ENCODE data around the gene SLC22A12.
"Not testable (repeated sequence)": the region's sequence is repeated elsewhere in the genome, so short reads cannot be mapped to it uniquely, and the experiment has no call there.

Gene SLC22A12

DNA sequence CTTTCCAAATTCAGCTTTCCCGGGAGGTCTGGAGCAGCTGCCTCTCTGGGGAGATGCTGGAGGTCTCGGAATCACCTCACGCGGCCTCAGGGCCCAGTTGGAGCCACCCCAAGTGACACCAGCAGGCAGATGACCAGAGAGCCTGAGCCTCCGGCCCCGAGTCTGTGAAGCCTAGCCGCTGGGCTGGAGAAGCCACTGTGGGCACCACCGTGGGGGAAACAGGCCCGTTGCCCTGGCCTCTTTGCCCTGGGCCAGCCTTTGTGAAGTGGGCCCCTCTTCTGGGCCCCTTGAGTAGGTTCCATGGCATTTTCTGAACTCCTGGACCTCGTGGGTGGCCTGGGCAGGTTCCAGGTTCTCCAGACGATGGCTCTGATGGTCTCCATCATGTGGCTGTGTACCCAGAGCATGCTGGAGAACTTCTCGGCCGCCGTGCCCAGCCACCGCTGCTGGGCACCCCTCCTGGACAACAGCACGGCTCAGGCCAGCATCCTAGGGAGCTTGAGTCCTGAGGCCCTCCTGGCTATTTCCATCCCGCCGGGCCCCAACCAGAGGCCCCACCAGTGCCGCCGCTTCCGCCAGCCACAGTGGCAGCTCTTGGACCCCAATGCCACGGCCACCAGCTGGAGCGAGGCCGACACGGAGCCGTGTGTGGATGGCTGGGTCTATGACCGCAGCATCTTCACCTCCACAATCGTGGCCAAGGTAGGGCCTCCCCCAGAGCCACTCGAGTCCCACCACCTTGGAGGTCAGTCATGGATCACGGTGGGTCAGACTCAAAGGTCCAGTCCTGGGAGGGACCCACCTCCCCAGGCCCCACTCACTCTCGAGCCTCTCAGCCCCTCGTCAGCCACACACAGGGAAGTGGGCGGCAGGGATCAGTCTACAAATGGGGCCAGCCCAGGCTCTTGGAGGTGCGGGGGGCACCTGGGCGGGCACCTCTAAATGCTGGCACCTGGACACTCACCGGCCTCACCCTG lies 525 bp downstream of the SLC22A12 start:
- DNase-seq: no peak

DNA sequence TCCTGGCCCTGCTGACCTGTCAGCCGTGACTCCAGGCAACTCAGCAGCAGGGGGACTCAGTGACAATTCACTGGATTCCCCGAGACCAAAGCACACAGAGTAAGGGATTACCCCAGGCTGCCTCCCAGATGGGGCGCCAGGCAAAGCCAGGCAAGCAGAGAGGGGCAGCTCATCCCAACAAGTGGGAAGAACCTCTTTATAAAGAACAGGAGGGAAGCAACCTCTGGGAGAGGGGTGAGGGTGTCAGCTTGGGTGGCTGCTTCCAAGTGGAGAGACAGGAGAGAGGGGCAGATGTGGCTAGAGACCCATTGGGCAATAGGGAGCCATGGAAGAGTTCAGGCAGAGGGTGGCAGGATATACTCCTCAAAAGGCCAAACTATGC lies 1.2 kb downstream of the SLC22A12 start:
- no peak for DNase-seq

DNA sequence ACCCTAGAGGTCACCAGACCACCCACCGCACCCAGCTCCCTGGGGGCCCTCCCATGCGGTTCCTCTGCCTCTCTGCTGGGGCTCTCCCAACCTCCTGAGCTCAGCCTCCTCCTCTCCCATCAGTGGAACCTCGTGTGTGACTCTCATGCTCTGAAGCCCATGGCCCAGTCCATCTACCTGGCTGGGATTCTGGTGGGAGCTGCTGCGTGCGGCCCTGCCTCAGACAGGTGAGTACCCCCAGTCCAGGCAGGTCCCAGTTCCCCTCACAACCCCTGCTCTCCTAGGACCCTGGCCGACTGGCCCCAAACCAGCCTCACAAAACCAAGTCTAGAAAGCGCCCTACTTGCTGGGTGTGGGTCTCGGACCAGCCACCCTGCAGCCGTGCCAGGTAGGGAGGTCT lies 1.6 kb downstream of the SLC22A12 start:
- DNase-seq: no peak

DNA sequence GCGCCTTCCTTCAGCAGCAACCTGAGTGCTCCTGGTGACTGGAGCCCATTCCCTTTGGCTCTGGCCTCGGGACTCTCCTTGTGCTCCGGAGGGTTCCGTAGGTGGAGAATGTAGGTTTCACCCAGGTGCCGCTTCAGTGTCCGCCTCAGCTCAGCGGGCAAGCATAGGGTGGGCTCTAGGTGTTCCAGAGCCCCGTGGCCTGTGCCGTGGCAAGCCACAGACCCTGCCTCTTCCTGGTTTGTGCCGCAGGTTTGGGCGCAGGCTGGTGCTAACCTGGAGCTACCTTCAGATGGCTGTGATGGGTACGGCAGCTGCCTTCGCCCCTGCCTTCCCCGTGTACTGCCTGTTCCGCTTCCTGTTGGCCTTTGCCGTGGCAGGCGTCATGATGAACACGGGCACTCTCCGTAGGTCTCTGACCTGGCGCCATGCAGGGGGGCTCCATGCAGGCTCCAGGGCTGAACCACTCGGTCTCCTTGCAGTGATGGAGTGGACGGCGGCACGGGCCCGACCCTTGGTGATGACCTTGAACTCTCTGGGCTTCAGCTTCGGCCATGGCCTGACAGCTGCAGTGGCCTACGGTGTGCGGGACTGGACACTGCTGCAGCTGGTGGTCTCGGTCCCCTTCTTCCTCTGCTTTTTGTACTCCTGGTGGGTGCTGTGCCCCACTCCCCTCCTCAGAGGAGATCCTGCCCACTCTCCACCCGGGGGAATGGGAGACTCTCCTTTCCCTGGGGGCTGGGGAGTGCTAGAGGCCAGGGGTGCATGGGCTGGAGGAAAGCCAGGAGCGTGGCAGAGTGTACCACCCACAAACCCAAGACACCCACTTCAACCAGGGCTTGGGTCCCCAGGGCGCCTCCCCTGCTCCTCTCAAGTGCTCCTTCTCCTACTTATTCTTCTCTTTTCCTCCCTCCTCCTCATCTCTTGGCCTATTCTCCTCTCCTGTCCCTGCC lies 2.4 kb downstream of the SLC22A12 start:
- no peak for DNase-seq

DNA sequence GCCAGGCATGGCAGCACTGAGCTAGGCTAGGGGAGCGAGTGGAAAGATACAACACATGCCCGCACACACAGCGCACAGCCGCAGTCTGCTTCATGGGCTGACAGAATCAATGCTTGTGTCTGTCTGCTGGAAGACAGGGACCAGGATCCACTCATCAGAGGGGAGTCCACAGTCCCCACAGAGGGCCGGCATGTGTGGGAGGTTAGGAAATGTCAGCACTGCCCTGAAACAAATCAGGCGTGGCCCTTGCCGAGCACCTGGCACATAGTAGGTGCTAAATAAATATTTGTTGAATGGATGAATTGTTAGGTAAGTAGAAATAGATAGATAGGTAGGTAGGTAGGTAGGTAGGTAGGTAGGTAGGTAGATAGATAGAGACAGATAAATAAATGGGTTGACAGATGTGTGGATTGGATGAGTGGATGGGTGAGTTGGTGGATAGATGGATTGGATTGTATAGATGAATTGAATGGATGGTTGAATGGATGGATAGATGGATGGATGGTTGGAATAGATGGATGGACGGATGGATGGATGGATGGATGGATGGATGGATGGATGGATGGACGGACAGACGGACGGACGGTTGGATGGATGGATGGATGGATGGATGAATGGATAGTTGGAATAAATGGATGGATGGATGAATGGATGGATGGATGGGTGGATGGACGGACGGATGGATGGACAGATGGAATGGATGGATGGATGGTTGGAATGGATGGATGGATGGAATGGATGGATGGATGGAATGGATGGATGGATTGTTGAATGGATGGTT lies 3.3 kb downstream of the SLC22A12 start:
- DNase-seq: no peak

DNA sequence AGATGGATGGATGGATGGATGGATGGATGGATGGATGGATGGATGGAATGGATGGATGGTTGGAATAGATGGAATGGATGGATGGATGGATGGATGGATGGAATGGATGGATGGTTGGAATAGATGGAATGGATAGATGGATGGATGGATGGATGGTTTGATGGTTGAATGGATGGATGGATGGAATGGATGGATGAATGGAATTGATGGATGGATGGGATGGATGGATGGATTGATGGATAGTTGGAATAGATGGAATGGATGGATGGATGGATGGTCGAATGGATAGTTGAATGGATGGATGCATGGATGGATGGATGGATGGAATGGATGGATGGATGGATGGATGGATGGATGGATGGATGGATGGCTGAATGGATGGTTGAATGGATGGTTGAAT lies 4.9 kb downstream of the SLC22A12 start:
- not testable (repeated sequence) for DNase-seq

DNA sequence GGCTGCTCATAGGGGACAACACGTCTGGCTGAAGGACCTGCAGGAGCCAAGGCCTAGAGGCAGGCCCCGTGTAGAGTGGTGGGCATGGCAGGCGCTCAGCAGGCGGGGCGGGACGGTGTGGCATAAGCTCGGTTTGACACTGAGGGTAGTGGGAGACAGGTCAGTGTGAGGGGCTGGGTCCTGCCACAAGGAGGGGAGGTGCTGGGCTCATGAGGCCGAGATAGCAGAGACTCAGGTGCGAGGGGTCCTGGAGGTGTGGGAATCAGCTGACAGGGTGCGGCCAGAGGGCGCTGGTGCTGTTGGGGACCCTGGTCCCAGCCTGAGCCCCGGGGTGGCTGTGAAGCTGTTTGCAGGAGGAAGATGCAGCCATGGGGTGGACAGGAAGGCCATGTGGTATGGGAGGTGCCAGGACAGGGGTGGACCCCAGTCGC lies 6.7 kb downstream of the SLC22A12 start:
- DNase-seq: no peak

DNA sequence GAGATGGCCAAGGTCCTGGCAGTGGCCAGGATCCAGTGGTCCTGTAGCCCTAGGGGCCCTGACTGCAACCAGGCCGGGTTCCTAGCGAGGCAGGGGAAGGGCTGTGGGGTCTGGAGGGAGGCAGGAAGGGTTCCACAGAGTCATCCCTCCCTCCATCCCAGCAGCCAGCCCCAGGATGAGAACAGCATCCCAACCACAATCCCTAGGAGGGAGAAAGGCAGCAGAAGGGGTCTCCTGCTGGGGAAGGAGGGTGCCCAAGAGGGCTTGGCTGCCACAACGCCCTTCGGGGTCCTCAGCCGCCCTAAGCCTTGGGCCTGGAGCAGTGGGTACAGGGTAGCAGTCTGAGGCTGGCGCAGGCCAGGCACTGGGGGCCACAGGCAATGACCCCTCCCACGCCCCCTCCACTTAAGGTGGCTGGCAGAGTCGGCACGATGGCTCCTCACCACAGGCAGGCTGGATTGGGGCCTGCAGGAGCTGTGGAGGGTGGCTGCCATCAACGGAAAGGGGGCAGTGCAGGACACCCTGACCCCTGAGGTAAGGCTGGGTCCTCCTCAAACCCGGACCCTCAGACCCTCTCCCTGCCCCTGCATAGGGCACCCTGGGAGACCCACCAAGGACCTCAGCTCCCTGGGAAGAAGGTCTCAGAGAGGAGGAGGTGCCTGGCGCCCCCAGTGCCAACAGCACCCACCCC lies 7.2 kb downstream of the SLC22A12 start:
- DNase-seq: no peak

DNA sequence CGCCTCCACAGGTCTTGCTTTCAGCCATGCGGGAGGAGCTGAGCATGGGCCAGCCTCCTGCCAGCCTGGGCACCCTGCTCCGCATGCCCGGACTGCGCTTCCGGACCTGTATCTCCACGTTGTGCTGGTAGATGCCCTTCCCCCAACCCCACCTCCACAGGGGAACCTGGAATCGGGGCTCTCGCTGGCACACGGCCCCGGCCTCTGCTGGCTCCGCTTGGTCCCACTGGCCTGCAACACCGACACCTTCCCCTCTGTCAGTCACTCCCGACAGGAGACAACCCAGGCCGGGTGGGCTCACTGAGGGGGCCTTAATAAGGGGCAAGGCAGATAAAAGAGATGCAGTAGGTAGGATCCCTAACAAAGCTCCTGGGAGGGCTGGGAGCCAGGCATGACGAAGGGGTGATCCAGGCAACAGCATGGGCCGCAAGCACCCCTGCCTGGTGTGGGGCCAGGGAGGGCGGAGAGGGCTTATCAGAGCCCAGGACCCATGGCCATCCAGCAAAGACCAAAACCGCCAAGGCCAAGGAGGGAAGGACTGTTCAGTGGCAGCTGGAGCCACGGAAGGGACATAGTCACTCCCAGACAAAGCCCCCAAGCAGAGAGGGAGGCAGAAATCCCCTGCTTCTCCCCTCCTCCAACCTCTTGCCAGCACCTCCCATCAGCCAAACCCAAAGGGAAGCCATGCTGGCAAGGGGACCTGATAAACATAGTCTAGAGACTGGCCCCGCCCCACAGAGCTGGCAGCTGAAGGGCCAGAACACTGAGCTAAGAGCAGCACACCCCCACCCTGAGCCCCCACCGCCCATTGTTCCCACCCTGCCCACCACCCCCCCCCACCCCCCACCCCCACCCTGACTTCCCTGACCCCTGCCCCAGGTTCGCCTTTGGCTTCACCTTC lies 8.0 kb downstream of the SLC22A12 start:
- no peak for DNase-seq

DNA sequence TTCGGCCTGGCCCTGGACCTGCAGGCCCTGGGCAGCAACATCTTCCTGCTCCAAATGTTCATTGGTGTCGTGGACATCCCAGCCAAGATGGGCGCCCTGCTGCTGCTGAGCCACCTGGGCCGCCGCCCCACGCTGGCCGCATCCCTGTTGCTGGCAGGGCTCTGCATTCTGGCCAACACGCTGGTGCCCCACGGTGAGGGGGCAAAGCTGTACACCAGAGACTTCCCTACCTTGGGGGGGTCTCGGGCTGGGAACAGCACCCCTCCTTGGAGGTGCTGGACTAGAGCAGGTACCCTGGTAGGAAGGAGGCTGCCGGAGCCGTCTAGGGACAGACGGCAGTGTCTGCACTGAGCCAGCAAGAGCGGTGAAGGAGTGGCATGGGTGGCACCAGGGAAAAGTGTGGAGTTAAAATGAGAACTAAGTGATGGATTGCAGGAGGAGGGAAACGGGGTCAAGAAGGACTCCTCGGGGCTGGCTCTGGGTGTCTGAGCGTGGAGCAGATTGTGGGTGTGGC lies 8.7 kb downstream of the SLC22A12 start:
- DNase-seq: no peak

DNA sequence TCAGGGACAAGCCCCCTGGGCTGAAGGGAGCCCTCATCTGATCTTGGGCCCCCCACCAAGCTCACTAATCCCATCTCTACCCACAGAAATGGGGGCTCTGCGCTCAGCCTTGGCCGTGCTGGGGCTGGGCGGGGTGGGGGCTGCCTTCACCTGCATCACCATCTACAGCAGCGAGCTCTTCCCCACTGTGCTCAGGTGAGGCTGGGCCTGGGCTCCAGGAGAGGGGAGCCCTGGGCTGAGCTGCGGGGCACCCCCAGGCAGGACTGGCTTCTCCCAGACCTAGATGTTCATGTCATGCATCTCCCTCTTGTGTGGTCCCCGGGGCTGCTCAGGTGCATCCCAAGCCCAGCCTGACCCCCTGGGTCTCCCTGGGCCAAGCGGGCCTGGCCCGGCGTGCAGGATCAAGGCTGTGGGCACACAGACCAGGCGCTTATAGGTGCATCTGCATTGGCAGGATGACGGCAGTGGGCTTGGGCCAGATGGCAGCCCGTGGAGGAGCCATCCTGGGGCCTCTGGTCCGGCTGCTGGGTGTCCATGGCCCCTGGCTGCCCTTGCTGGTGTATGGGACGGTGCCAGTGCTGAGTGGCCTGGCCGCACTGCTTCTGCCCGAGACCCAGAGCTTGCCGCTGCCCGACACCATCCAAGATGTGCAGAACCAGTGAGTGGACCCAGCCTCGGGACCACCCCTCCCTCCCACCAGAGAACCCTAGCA lies 9.4 kb downstream of the SLC22A12 start:
- DNase-seq: no peak

DNA sequence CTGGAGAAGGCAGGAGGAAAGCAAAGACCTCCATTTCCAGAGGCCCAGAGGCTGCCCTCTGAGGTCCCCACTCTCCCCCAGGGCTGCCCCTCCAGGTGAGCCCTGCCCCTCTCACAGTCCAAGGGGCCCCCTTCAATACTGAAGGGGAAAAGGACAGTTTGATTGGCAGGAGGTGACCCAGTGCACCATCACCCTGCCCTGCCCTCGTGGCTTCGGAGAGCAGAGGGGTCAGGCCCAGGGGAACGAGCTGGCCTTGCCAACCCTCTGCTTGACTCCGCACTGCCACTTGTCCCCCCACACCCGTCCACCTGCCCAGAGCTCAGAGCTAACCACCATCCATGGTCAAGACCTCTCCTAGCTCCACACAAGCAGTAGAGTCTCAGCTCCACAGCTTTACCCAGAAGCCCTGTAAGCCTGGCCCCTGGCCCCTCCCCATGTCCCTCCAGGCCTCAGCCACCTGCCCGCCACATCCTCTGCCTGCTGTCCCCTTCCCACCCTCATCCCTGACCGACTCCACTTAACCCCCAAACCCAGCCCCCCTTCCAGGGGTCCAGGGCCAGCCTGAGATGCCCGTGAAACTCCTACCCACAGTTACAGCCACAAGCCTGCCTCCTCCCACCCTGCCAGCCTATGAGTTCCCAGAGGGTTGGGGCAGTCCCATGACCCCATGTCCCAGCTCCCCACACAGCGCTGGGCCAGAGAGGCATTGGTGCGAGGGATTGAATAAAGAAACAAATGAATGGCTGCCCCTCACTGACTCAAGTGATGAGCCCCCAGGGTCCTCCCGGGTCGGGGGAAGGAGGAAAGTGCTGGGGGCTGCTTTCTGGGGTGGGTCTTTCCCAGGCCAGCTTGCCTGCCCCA lies 10.8 kb downstream of the SLC22A12 start:
- no peak for DNase-seq

DNA sequence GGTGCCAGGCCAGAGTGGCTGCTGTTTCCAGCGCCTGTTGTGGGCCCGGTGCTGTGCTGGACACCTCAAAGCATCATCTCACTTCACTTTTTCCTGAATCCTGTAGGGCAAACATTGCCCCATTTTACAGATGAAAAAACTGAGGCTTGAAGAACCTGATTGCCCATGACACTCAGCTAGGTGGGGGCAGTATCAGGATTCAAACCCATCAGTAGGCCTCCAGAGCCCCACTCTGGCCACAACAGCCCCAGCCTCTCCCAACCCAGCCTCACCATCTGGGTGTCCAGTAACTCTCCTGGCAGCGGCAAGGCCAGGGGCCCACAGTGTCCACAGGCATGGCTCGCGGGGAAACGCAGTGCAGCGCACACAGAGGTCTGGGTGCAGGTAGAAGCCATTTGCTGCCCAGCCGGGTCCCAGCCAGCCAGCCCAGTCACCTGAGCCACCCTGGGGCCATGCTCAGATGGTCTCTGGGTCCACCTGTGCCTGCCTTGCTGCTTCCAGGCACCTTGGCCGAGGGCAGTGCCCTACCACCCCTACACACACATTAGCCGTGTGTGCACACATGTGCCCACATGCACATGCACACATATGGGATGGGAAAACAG lies 11.5 kb downstream of the SLC22A12 start:
- no peak for DNase-seq

DNA sequence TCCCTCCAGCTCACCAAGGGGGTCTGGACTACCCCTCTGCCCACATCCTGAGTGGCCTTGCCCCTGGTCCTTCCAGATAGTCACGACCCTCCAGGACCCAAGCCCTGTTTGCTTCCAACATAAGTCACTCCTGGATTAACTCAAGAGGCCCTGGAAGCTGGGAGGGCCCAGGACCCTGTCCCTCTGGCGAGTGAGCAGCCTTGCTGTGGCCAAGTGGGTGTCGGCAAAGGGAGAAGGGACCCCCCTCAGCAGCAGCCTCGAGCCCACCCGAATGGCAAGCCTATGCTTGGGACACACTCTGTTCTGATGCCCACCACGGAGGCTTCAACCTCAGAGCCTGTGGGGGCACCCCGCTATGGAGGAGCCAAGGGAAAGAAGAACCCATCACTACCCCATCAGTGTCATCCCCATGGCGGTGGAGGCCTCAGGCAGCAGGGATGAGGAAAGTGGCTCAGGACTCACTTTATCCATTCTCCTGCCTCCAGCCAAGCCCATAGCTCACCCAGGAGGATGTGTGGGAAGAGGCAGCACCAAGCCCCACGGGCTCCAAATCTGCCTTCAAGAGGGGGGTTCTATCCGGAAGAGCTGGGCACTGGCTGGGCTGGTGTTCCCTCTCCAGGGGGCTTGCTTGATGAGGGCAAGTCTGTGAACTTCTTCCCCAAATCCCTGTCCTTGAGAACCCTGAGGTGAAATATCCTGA lies 12.5 kb downstream of the SLC22A12 start:
- no peak for DNase-seq

DNA sequence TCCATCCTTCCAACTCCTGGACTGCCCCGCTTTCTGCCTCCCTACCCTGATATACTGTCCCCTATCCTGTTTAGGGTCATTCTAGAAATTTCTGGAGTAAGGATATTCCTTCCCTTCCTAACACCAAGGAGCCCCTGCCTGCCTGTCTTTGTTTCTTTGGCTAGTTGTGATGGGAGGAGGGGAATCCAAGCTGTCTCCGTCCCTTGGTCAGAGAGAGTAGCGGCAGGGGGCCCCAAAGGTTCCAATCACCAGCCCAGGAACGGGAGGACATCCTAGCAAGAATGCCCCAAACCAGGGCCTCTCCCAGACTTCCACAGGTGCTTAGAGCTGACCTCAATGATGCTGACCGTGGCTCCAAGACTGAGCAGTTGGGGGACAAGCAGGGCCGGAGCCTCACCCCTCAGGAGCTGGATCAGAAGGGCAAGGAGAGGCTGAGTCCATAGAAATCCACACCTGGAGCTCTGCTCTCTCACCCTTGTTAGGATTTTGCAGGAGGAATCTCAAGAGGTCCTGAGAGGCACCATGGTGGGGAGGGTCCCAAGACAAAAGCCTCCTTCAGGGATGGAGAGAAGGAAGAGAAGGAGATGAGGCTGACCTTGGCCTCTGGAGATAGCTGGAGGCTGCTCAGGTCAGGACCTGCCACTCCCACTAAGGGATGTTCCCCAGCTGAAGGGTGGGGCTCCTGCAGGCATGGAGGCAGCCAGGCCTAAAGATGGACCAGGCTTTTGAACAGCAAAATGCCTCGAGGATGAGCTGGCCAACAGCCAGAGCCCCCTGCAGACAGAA lies 13.6 kb downstream of the SLC22A12 start:
- no peak for DNase-seq

DNA sequence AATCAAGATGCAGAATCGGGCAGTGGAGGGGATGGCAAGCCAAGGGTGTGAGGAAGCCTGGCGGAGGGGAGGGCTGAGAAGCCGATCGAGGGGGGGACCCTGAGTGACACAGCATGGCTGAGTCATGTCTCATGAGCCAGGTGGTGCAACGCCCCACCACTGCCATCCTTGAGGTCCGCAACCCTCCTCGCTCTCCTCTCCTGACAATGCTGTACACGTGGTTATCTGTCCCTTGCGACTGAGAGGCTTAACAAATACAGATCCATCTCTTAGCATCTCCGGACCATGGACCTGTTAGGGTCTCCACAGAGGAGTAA lies 14.2 kb downstream of the SLC22A12 start:
- no peak for DNase-seq

All from DMS 273 treated with DMSO at 0.1 percent for 48 hours (cell line).